H9 (cell line): Measurements from ENCODE around the gene RGS3. TPM values are rescaled to one million over a fixed set of nuclear protein-coding genes. Genes with fewer than 3 reads are reported as not detected.

ENCODE experiments used
- DNase-seq: peaks from one replicate; pipeline ENCODE4 v3.0.0-alpha.2; 2017
- H2AFZ ChIP-seq: one replicate; pipeline ENCODE4 v1.6.1; 2013; ENCODE audit warnings: mild to moderate bottlenecking, low read length, control low read depth, moderate library complexity
- H2AK5ac ChIP-seq: 2 replicates; pipeline ENCODE4 v1.6.1; 2013; ENCODE audit warnings: low read length, control low read depth, mixed read lengths; ENCODE audit not compliant: insufficient read length
- H2BK120ac ChIP-seq: one replicate; pipeline ENCODE4 v1.6.1; 2013; ENCODE audit warnings: low read depth, mild to moderate bottlenecking, low read length, control low read depth, inconsistent platforms; ENCODE audit not compliant: poor library complexity, severe bottlenecking
- H2BK12ac ChIP-seq: 2 replicates; pipeline ENCODE4 v1.6.1; 2013; ENCODE audit warnings: low read length, control low read depth, mixed read lengths, low read depth; ENCODE audit not compliant: insufficient read length
- H2BK15ac ChIP-seq: 2 replicates; pipeline ENCODE4 v1.6.1; 2013; ENCODE audit warnings: low read depth, low read length, control low read depth
- H2BK20ac ChIP-seq: one replicate; pipeline ENCODE4 v1.6.1; 2013; ENCODE audit warnings: low read depth, mild to moderate bottlenecking, low read length, control low read depth, inconsistent platforms; ENCODE audit not compliant: poor library complexity, severe bottlenecking
- H2BK5ac ChIP-seq: 2 replicates; pipeline ENCODE4 v1.6.1; 2013; ENCODE audit warnings: low read length, control low read depth, mixed read lengths; ENCODE audit not compliant: insufficient read length
- H3K14ac ChIP-seq: 2 replicates; pipeline ENCODE4 v1.6.1; 2013; ENCODE audit warnings: low read length, control low read depth; ENCODE audit not compliant: insufficient read depth
- H3K18ac ChIP-seq: 2 replicates; pipeline ENCODE4 v1.6.1; 2013; ENCODE audit warnings: low read depth, mild to moderate bottlenecking, mixed read lengths, low read length, control low read depth; ENCODE audit not compliant: insufficient read length
- H3K23ac ChIP-seq: 2 replicates; pipeline ENCODE4 v1.6.1; 2013; ENCODE audit warnings: low read length, control low read depth, mixed read lengths, low read depth; ENCODE audit not compliant: insufficient read length
- H3K23me2 ChIP-seq: 2 replicates; pipeline ENCODE4 v1.6.1; 2013; ENCODE audit warnings: low read depth, mild to moderate bottlenecking, mixed read lengths, low read length, control low read depth; ENCODE audit not compliant: insufficient read length, poor library complexity, severe bottlenecking
- H3K27ac ChIP-seq: 2 replicates; pipeline ENCODE4 v1.5.1; 2013; ENCODE audit warnings: low read length, control low read depth, mixed read lengths, low read depth; ENCODE audit not compliant: insufficient read length
- H3K27me3 ChIP-seq: 2 replicates; pipeline ENCODE4 v1.6.1; 2013; ENCODE audit warnings: low read length, control low read depth, inconsistent platforms; ENCODE audit not compliant: insufficient read depth
- H3K4ac ChIP-seq: 2 replicates; pipeline ENCODE4 v1.6.1; 2013; ENCODE audit warnings: low read depth, mild to moderate bottlenecking, control low read depth, inconsistent platforms, low read length, moderate library complexity
- H3K4me1 ChIP-seq: 2 replicates; pipeline ENCODE4 v1.6.1; 2013; ENCODE audit warnings: low read length, control low read depth, inconsistent platforms; ENCODE audit not compliant: insufficient read depth
- H3K4me2 ChIP-seq: 2 replicates; pipeline ENCODE4 v1.6.1; 2013; ENCODE audit warnings: low read length, control low read depth, mixed read lengths; ENCODE audit not compliant: insufficient read length, insufficient read depth
- H3K56ac ChIP-seq: 2 replicates; pipeline ENCODE4 v1.6.1; 2013; ENCODE audit warnings: low read depth, mild to moderate bottlenecking, mixed read lengths, low read length, control low read depth; ENCODE audit not compliant: insufficient read length
- H3K79me1 ChIP-seq: 2 replicates; pipeline ENCODE4 v1.6.1; 2013; ENCODE audit warnings: low read depth, mild to moderate bottlenecking, moderate library complexity, low read length, control low read depth, inconsistent platforms; ENCODE audit not compliant: insufficient read depth, poor library complexity, severe bottlenecking
- H3K79me2 ChIP-seq: 2 replicates; pipeline ENCODE4 v1.6.1; 2013; ENCODE audit warnings: low read length, control low read depth, inconsistent platforms; ENCODE audit not compliant: insufficient read depth
- H3K9ac ChIP-seq: 2 replicates; pipeline ENCODE4 v1.6.1; 2013; ENCODE audit warnings: low read length, control low read depth, mixed read lengths; ENCODE audit not compliant: insufficient read length; ENCODE audit errors: extremely low read depth
- H3K9me3 ChIP-seq: one replicate; pipeline ENCODE4 v1.6.1; 2013; ENCODE audit warnings: low read depth, low read length, inconsistent platforms; ENCODE audit not compliant: control insufficient read depth
- H3T11ph ChIP-seq: one replicate; pipeline ENCODE4 v1.6.1; 2013; ENCODE audit warnings: mild to moderate bottlenecking, low read length, control low read depth, inconsistent platforms
- H4K20me1 ChIP-seq: one replicate; pipeline ENCODE4 v1.6.1; 2013; ENCODE audit not compliant: control insufficient read depth, insufficient read length, insufficient read depth
- H4K5ac ChIP-seq: 2 replicates; pipeline ENCODE4 v1.6.1; 2013; ENCODE audit warnings: low read depth, mild to moderate bottlenecking, mixed read lengths, low read length, control low read depth; ENCODE audit not compliant: insufficient read length
- H4K8ac ChIP-seq: replicated peaks from 2 replicates; pipeline ENCODE4 v1.6.1; 2013; ENCODE audit warnings: low read length, control low read depth, mixed read lengths, low read depth; ENCODE audit not compliant: insufficient read length
- H4K91ac ChIP-seq: 2 replicates; pipeline ENCODE4 v1.6.1; 2013; ENCODE audit warnings: low read depth, mild to moderate bottlenecking, moderate library complexity, mixed read lengths, low read length, control low read depth; ENCODE audit not compliant: insufficient read length
- H3K27ac Mint-ChIP-seq, 3 experiments: 2 replicates in 2 of 3; 3 replicates in 1 of 3; pipeline ENCODE4 v1.8.0; 2020 to 2021; ENCODE audit warnings: mixed read lengths in 3 of 3, mild to moderate bottlenecking in 1 of 3, moderate library complexity in 1 of 3
- H3K27me3 Mint-ChIP-seq: 2 replicates; pipeline ENCODE4 v1.8.0; 2021; ENCODE audit warnings: low read depth, mild to moderate bottlenecking, moderate library complexity, mixed read lengths
- H3K36me3 Mint-ChIP-seq, 3 experiments: 2 replicates in 2 of 3; 3 replicates in 1 of 3; pipeline ENCODE4 v1.8.0; 2020 to 2021; ENCODE audit warnings: low read depth in 3 of 3, mixed read lengths in 3 of 3; ENCODE audit not compliant: insufficient read depth in 1 of 3
- H3K4me1 Mint-ChIP-seq, 2 experiments: 2 replicates each; pipeline ENCODE4 v1.8.0; 2020; ENCODE audit warnings: mixed read lengths in 2 of 2
- H3K4me3 Mint-ChIP-seq, 2 experiments: 2 replicates in 1 of 2; 3 replicates in 1 of 2; pipeline ENCODE4 v1.8.0; 2020 to 2021; ENCODE audit warnings: mild to moderate bottlenecking in 2 of 2, mixed read lengths in 2 of 2, moderate library complexity in 1 of 2
- H3K9me3 Mint-ChIP-seq, 2 experiments: 2 replicates in 1 of 2; 3 replicates in 1 of 2; pipeline ENCODE4 v1.8.0; 2020; ENCODE audit warnings: mild to moderate bottlenecking in 2 of 2, mixed read lengths in 2 of 2, moderate library complexity in 1 of 2
- WGBS: extraction: QIAGEN DNeasy Blood & Tissue Kit; methylation state at CpG from one replicate; pipeline ENCODE4 v1.1.7; 2013; ENCODE audit warnings: missing lambda C conversion rate, low lambda C conversion rate, mixed read lengths; ENCODE audit not compliant: insufficient read length; ENCODE audit errors: extremely low coverage; 5-methylcytosine and 5-hydroxymethylcytosine counted together
- total RNA-seq: library from RNA; stranded (reverse); gene quantifications from 2 replicates; pipeline ENCODE4 v1.2.1, GENCODE V29; 2021
- TF ChIP-seq, protein P1 (sequence below): fragments of 200-600 bp; sonication (generic); conservative IDR thresholded peaks from 3 replicates; pipeline ENCODE4 v1.8.0; 2021; ENCODE audit warnings: antibody characterized with exemption, mild to moderate bottlenecking

RGS3 gene
- total RNA-seq, 1 experiment from 2014 or later, result 13.9 TPM

DNA sequence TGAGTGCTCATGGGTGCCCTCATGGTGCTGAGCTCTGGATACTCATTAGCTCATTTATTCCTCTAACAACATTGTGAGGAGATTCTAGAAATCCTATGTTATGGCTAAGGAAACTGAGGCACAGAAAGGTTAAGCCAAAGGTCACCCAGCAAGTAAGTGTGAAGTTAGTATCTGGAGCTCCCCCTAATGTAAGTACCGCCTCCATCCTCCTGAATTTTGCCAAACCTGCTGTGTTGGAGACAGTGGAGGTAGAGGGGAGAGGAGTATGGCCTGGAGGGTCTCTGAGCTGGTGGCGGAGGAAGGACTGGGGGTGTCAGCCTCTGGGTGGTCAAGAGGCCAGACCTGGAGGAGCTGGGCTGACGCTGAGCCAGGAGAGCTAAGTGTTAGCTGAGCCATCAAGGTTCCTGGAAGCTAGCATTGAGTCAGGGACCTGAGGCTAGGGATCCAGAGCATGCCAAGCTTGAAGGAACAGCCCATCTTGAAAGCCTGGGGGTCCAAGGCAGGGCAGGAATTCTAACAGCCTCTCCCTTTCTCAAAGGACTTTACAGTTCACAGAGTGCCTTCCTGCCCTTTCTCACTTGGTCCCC lies 114.8 kb downstream of the RGS3 start:
- H2BK5ac ChIP-seq, result no peak overlapping the region
- no CpG with 5 or more reads among the region's 3 CpGs for WGBS
- no peak overlapping the region for H3K4me2 ChIP-seq
- no peak overlapping the region for H2AFZ ChIP-seq
- no peak overlapping the region for H3K4me3 Mint-ChIP-seq
- no peaks in the 10 kb centered on the region for H4K20me1 ChIP-seq
- no peak overlapping the region for H2BK20ac ChIP-seq
- H3K27me3 ChIP-seq, result no peaks in the 10 kb centered on the region
- H3K4me1 Mint-ChIP-seq, result peaks cover 21 to 22% of the 10 kb centered on the region in 2 experiments
- TF ChIP-seq, protein P1, sequence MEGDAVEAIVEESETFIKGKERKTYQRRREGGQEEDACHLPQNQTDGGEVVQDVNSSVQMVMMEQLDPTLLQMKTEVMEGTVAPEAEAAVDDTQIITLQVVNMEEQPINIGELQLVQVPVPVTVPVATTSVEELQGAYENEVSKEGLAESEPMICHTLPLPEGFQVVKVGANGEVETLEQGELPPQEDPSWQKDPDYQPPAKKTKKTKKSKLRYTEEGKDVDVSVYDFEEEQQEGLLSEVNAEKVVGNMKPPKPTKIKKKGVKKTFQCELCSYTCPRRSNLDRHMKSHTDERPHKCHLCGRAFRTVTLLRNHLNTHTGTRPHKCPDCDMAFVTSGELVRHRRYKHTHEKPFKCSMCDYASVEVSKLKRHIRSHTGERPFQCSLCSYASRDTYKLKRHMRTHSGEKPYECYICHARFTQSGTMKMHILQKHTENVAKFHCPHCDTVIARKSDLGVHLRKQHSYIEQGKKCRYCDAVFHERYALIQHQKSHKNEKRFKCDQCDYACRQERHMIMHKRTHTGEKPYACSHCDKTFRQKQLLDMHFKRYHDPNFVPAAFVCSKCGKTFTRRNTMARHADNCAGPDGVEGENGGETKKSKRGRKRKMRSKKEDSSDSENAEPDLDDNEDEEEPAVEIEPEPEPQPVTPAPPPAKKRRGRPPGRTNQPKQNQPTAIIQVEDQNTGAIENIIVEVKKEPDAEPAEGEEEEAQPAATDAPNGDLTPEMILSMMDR, result no peak
- H3K23ac ChIP-seq, result no peak overlapping the region
- H3K9me3 Mint-ChIP-seq, result no peaks in the 10 kb centered on the region
- no peak overlapping the region for H3K27ac ChIP-seq
- no peak overlapping the region for H2BK15ac ChIP-seq
- DNase-seq, result no peak
- H3K79me1 ChIP-seq, result no peaks in the 10 kb centered on the region
- peaks cover 0 to under 1% (median under 1%) of the 10 kb centered on the region in 3 experiments; a peak in 3 of 7 replicates for H3K36me3 Mint-ChIP-seq
- H4K8ac ChIP-seq, result no peak overlapping the region
- H2BK120ac ChIP-seq, result no peak overlapping the region
- no peak overlapping the region for H4K5ac ChIP-seq
- H3T11ph ChIP-seq, result no peak overlapping the region
- H3K79me2 ChIP-seq, result no peaks in the 10 kb centered on the region
- no peak overlapping the region for H3K18ac ChIP-seq
- no peak overlapping the region for H3K4ac ChIP-seq
- no peak overlapping the region for H2AK5ac ChIP-seq
- no peaks in the 10 kb centered on the region for H3K4me1 ChIP-seq
- no peak overlapping the region for H2BK12ac ChIP-seq
- no peak overlapping the region for H3K14ac ChIP-seq
- H3K27ac Mint-ChIP-seq, result no peak overlapping the region; a peak in 1 of 7 replicates
- no peaks in the 10 kb centered on the region for H3K27me3 Mint-ChIP-seq
- H3K23me2 ChIP-seq, result no peaks in the 10 kb centered on the region
- no peak overlapping the region for H4K91ac ChIP-seq
- H3K9me3 ChIP-seq, result no peaks in the 10 kb centered on the region
- H3K9ac ChIP-seq, result no peak overlapping the region
- H3K56ac ChIP-seq, result no peak overlapping the region
